SH-SY5Y (cell line): ENCODE results near the gene FAM162B.

Experiments used
- GATA2 ChIP-seq: IDR thresholded peaks from 2 replicates; pipeline ENCODE4 v1.6.1; 2011; ENCODE audit warnings: mild to moderate bottlenecking, low read depth, low read length
- GATA3 ChIP-seq: IDR thresholded peaks from 2 replicates; pipeline ENCODE4 v1.6.1; 2011; ENCODE audit warnings: low read depth, mild to moderate bottlenecking, low read length, moderate library complexity

- TF ChIP-seq GATA3 (no peak), GATA2 (no peak)
Observed at GRCh38 chr6:116764961-116765841, at the start of gene FAM162B.
